ENCODE data around the gene ZFP30.
A peak's percentile ranks its signal among the peaks of the same experiment; 100 is the strongest.
"Not testable (repeated sequence)": the region's sequence is repeated elsewhere in the genome, so short reads cannot be mapped to it uniquely, and the experiment has no call there.

ZFP30 gene

DNA sequence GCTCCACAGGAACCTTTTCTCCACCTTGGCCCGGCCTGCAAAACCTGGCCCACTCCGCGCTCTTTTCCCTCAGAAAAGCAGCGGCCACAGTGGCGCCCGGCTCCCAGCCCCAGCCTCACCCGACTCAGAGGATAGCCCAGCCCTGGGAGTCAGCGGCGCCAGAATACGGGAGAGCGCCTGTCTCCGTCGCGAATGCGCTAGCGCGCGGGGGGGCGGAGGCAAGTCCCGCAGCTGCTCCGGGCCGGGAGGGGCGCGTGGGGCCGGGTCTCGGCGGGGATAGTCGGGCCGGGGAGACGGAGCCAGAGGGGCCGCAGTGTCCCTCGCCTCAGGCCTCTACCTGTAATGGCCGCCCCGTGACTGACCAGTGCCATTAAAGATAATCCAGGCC is at the start of gene ZFP30:
ZFP30 (minus strand) TSS at position 165 of the 388 bp plus-strand sequence. CDS start 7,643 bp downstream, outside the sequence.
- peak; percentile 44 to 63 (median 52) for DNase-seq

DNA sequence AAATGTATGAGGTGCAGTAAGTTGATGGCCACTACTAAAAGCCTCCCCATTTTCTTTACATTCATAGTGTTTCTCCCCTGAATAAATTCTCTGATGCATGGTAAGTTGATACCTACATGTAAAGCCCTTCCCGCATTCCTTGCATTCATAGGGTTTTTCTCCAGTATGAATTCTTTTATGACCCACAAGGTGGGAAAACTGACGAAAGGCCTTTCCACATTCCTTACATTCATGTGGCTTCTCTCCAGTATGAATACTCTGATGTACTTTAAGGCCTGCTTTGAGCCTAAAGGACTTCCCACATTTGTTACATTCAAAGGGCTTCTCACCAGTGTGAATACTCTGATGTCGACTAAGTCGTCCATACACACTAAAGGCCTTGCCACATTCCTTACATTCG is 43.8 kb upstream of the ZFP30 start:
- DNase-seq, result no peak

DNA sequence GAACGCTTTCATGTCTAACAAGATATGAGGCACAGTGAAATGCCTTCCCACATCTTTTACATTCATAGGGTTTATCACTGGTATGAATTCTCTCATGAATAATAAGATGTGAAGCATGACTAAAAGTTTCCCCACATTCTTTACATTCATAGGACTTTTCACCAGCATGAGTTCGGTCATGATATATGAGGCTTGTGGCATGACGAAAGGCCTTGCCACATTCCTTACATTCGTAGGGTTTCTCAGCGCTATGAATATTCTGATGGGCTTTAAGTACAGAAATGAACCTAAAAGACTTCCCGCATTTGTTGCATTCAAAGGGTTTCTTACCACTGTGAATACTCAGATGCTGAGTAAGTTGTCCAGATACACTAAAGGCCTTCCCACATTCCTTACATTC is 43.0 kb upstream of the ZFP30 start:
- DNase-seq, result no peak

DNA sequence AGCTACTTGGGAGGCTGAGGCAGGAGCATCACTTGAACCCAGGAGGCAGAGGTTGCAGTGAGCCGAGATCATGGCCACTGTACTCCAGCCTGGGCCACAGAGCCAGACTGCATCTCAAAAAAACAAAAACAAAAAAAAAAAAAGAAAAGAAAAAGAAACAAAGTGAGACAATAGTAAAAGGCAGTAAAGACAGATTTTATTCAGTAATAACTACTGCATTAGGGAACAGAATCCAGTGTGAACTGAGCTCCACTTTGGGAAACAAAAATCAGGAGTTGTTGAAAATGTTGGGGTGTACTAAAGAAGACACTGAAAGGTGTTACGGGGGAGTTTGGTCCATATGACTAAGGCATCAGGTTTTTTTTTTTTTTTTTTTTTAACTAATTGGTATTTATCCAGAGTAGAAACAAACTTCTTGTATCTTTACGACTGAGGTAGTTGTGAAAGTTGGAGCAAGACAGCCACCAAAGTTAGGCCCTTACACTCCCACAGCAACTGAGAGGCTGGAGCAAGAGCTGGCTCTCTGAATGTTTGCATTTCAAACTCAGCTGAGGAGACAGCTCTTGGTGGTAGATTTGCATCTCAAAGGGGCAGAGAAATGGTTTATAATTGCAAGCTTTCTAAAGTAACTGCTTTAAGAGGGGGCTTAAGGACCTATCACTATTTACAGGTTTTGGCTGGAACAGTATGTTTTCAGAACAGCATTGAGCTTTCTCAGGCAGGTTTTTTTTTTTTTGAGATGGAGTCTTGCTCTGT is 40.1 kb upstream of the ZFP30 start:
- DNase-seq, result no peak

DNA sequence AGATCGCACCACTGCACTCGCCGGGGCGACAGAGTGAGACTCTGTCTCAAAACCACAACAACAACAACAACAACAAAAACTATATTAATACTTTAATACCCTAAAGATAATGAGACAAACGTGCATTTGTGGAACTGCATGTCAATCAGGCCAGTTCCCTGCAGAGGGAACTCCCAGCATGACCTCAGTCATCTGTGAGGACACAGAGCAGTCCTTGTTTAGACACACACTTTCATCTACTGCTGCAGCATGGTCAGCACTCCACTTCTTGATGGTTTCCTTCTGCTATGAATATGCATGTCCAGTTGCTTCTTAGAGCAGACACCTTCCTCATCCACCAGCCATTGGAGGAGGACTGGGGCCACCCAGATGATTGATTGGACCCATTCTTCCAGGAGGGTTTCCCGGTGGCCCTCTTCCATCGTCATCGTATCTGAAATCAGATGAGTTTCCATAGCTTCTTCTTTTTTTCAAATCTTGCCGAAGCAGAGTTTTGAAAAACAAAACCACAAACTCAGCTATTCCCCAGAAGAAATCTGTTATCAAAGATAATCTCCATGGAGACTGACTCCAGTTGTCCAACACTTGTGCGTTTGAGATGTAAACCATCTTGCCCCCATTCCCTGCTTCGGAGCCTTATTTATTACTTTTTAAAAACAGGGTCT is 37.8 kb upstream of the ZFP30 start:
- DNase-seq, result no peak

DNA sequence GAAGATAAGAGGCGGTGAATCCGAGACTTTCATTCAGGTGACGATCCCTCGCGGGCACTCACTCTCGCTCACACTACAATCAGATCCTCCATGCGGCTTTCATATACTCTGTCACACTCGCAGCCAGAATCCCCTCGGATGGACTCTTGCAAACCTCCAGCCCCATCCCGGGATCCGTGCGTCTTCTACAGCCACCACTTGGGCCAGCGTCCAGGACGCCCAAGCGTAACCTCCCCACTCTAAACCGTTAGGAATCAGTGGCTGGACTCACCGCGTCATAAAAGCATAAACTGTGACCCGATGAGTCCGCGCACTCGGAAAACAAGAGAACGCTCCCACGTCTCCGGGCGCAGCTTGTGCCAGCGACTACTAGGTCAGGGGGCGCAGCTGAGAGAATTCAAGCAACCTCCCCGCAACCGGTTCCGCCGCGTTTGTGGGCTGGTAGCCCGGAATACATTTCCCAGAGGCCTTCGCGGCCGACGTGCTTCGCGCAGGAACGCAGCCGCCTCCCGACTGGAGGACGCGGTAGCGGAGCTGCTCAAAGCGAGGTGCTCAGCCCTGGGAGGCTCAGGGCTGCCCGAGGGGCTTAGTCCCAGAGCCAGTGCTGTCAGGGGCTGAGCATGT is 36.7 kb upstream of the ZFP30 start:
- DNase-seq, result peak; percentile 39 to 67 (median 54)

DNA sequence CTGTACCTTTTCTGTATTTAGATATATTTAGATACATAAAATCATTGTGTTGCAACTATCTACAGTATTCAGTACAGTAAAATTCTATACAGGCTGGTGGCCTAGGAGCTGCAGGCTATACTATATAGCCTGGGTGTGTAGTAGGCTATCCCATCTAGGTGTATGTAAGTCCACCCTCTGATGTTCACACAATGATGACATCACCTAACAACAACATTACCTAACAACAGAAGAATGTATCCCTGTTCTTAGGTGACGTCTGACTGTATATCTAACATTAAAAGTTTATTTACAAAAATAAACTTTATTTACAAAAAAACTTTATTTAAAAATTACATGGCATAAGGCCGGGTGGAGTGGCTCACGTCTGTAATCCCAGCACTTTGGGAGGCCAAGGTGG is 28.3 kb upstream of the ZFP30 start:
- DNase-seq, result no peak

DNA sequence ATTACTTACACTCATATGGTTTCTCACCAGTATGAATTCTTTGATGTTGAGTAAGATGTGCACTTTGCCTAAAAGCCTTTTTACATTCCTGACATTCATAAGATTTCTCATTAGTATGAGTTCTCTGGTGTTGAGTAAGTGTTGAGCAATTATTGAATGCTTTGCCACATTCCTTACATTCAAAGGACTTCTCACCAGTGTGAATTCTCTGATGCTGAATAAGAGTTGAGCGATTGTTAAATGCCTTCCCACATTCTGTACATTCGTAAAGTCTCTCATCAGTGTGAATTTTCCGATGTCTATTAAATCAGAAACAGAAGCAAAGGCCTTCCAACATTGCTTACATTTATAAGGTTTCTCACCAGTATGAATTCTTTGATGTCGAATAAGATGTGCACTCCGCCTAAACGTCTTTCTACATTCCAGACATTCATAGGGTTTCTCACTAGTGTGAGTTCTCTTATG is 14.2 kb upstream of the ZFP30 start:
- DNase-seq, result no peak

DNA sequence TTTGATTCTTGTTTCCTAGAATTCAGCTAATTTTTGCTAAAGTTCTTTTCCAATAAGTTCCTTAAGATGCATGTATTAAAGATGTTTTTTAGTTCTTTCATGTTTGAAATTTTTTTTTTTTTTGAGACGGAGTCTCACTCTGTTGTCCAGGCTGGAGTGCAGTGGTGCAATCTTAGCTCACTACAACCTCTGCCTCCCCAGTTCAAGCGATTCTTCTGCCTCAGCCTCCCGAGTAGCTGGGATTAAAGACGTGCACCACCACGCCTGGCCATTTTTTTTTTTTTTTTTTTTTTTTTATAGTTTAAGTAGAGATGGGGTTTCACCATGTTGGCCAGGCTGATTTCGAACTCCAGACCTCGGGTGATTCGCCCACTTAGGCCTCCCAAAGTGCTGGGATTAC is 1.9 kb upstream of the ZFP30 start:
- not testable (repeated sequence) for DNase-seq

DNA sequence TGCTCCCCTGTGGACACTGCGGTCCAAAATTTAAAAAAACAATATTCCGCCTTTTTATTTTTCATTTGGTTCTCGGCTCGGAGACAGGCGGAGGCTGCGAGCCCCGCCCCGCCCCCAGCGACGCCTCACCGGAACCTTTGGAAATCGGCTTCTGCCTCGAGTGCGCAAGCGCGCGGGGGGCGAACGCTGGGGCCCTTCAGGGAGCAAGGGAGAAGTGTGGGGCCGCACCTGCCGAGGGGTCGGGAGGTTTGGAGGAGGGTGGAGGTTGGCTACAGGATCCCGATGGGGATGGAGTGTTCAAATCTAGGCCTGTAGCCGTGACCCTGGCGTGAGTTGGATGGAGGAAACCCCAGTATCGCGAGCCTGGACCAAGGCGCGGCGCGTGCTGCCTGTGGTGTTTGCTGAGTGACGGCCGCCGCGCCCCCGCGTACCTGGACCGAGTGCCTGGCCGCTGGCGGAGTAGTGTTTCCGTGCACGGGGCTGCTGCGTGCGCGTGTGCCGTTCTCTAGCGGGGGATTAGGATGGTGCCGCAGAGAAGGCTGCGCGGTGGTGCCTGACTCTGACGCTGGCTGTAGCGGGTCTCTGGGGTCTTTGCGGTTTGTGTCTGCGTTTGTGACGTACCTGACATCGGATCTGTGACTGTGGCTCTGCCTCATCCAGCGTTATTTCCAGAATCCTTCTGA is 565 bp upstream of the ZFP30 start:
- DNase-seq, result peak; percentile 54 to 73 (median 61)

DNA sequence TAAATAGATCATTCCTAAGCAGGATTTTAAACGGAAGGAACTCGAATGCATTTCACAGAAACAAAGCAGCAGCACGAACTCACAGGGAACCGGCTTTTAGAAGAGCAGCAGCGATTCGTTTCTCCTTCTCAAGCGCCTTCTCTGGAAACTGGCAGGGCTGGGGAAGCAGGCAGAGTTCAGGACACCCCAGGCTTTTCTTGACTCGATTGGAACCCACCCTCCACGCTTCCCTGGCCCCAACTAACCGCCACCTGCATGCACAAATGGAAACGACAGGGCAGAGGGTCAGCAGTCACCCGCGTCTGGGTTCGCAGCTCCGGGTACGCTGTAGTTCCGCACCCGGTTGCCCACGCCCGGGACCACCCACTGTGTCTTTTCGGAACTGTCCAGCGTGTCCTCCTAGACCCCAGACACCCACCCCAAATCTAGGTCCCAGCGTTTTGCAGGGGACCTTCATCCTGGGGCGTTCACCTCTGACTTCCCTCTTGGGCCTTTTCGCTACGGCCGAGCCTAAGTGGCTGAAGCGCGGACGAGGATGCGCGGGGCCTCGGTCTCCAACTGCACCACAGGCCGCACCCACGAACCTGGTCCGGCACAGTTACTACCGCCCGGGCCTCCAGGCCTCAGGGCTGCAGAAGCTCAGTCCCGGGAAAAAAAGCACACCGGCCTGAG is 500 bp downstream of the ZFP30 start:
- DNase-seq, result peak in 1 of 4 experiments; percentile 20

DNA sequence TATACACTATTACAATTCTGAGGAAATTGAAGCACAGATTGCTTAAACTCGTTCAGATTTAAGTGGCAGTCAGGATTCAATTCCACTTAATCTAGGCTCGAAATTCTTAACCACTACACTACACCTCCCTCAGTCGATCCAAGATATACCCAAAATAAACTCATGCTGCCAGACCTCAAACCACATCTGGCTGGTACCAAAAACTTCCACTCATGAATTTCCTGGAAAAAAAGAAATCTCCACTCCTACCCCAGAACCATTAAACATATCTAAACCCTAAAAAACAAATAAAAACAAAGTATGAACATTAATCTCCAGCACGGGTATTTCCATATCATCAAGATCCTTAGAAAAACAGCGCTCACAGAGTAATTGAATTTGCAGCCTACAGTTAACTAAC is 1.1 kb downstream of the ZFP30 start:
- no peak for DNase-seq

DNA sequence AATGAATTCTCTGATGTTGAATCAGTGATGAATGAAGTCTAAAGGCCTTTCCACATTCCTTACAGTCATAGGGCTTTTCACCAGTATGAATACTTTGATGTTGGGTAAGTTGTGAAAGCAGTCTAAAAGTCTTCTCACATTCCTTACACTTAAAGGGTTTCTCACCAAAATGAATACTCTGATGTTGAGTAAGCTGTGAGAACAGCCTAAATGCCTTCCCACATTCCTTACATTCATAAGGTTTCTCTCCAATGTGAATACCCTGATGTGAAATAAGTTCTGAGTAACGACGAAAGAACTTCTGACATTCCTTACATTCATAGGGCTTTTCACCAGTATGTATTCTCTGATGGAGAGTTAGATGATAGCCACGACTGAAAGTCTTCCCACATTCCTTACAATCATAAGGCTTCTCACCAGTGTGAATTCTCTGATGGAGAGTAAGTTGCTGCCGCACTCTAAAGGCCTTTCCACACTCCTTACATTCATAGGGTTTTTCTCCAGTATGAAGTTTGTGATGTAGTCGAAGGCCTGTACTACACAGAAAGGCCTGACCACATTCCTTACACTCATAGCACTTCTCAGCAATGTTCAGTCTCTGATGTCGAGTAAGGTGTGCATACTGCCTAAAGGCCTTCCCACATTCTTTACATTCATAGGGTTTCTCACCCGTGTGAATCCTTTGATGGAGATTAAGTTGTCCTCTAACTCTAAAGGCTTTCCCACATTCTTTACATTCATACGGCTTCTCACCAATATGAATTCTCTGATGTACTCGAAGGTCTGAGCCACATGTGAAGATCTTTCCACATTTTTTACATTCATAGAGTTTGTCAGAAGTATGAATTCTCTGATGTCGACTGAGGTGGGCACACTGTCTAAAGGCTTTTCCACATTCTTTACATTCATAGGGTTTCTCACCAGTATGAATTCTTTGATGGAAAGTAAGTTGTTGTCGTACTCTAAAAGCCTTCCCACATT is 19.9 kb downstream of the ZFP30 start:
- no peak for DNase-seq

DNA sequence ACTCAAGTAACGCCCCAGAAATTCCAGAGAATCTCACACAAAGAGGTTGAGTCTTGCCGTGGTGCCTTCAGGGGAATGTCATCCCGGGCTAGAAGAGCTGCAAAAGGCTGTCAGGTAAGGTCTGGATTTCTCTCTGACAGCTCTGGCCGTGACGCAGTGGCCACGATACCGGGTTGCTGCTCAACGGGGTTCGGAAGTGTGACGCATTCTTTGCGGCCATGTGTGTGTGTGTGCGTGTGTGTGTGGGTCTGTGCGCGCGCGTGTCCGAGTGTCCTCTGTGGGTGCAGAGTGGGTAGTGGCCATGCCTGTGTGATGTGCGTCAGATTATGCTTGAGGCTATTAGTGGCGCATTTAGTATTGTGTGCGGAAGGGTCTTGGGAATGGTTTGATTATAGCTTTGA is 60.3 kb downstream of the ZFP30 start:
- DNase-seq, result peak; percentile 7 to 41 (median 40)

DNA sequence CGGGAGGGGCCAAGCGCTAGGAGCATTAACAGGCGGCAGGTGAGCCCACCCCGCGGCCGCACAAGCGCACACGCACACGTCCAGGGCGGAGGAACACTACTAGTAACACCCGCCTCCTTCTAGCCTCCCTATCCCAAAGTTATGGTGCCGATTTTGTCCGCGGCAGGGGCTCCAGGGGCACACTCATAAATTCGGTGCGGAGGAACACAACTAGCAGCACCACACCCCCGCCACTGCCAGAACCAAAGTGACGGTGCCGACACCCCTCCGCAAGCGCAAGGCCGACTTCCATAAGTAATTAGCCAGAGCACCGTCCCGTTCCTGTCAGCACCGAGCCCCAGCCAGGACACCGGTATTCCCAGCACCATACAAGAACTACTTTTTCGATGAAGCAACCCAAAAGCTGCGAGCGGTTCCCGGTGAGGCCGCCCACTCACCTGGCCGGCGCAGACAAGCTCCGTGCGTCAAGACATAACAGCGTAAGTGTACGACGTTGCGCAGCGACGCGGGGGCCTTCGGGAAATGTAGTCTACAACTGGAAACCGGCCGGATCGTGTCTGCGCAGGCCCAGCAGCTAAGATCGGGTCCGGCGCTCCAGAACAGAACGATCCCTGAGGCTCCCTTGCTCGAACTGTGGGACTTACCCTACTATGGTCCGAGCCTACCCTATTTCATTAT is 60.8 kb downstream of the ZFP30 start, which contains the start of the genes ZNF540 and ZNF571:
ZNF540 (plus strand) TSS at position 573 of the 678 bp plus-strand sequence. CDS start 3,572 bp downstream, outside the sequence.
ZNF571 (minus strand) TSS at position 489 of the 678 bp plus-strand sequence. CDS start 8,116 bp downstream, outside the sequence.
- peak; percentile 60 to 88 (median 81) for DNase-seq

DNA sequence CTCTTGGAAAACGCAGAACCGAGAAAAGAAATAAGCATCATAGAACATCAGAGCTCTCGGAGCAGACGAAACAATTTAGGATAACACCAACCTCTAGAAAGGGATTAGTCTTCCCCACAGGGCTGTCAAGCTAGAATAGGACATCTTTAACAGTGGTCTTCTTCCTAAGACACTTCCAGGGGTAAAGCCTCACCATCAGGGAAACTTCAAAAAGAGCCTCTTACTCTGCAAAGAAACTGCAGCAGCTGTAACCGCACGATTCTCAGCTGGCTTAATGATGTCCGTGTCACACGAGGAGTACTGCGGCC is 61.3 kb downstream of the ZFP30 start:
- no peak for DNase-seq

DNA sequence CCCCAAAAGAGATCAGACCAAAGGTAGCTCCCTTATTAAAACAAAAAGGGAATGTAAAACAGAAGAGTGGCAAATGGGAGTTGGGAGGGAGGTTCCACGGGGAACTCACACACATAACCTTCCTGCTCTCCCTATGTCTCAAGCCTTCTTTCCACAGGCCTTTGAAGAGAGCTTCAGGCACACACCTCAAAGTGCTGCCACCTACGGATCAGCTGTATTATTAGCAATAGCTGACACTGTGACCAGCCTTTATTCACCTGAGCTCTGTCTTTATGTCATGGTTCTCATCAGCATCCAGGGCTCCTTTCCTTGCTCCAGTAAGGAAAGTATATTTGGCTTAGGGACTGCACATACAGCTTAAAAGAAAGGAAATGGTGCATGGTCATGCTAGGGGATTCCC is 71.9 kb downstream of the ZFP30 start:
- no peak for DNase-seq

DNA sequence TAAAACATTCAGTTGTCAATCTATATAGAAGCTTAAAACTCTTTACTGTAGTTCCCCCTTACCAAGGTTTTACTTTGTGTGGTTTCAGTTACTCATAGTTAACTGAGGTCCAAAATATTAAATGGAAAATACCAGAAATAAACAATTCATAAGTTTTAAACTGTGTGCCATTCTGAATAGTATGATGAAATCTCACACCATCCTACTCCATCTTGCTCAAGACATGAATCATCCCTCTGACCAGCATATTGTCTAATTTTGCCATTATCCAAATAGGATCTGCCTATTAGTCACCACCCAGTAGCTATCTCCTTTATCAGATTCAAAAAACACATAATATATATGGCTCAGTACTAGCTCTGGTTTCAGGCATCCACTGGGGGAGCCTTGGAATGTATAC is 83.1 kb downstream of the ZFP30 start:
- no peak for DNase-seq

DNA sequence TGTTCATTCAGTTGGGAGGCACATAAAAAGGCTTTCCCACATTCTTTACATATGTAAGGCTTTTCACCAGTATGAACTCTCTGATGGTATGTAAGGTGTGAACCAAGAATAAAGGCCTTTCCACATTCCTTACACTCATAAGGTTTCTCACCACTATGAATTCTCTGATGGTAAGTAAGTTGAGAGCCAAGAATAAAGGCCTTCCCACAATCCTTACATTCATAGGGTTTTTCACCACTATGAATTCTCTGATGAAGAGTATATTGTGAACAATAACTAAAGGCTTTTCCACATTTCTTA is 89.9 kb downstream of the ZFP30 start:
- DNase-seq, result no peak

DNA sequence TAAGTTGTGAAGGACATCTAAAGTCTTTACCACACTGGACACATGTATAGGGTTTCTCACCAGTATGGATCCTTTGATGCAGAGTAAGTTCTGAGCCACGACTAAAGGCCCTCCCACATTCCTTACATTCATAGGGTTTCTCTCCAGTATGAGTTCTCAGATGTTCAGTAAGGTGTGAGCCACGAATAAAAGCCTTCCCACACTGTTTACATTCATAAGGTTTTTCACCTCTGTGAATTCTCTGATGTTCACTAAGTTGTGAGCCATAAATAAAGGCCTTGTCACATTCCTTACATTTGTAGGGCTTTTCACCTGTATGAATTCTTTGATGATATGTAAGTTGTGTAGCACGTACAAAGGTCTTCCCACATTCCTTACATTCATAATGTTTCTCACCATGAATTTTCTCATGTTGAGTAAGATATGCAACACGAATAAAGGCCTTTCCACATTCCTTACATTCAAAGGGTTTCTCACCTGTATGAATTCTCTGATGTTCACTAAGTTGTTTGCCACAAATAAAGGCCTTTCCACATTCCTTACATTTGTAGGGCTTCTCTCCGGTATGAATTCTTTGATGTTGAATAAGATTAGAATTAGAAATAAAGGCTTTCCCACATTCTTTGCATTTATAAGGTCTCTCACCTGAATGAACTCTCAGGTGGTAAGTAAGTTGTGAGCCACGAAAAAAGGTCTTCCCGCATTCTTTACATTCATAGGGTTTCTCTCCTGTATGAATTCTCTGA is 90.5 kb downstream of the ZFP30 start:
- DNase-seq, result no peak

All from activated naive CD4-positive, alpha-beta T cell (primary cell).